ENCODE measurements around the gene DYNC2H1.

Gene DYNC2H1

DNA sequence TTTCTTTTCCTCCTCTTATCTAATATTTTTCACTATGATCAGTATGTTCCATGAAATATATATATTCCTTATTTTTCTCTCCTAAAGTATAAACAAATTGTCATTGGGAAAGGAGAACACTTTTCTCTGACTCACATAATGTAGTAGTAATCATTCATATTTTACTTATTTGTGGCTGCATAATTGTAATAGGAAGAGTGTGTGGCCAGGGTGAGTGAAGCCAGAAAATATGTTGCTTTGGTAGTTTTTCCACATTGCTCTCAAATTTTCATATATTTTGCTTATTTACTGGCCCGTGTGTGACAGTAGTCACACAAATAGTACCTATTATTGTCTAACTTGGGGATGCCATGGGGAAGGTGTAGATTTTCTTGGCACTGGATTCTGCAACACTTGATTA lies 172.1 kb downstream of the DYNC2H1 start:
- DNase-seq = no peak

DNA sequence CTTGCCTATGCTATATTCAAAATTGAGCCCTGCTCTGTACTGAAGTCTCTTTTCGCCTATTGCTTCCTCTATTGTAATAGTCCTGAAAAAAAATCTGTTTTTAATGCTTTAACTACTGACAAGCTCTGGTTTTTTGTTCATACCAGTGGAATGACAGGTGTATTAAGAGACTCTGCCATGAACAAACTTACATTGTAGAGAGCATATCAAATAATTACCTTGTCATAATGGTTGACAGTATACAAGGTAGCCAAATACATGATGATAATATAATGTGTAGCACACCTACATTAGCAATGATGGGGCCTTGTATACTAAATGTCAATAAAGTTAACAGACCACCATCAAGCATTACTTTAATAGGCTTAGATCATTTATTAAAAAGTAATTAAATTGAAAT lies 175.0 kb downstream of the DYNC2H1 start:
- no peak for DNase-seq

DNA sequence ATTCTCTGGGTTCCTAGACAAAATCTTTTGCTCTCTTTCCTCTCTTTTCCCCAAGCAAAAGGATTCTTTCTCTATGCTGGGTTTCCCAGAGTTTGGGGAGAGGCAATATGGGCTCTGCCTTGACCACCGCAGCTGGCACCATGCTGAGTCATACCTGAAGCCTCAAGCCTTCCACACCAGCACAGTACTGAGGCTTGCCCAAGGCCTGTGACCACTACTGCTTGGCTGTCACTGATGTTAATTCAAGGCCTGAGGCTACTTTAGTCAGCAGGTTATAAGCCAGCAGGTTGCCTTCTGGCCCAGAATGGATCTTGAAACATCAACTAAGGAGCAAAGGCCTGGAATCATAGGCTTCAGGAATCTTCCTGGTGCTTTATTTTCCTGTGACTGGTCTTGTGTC lies 185.3 kb downstream of the DYNC2H1 start:
- no peak for DNase-seq

DNA sequence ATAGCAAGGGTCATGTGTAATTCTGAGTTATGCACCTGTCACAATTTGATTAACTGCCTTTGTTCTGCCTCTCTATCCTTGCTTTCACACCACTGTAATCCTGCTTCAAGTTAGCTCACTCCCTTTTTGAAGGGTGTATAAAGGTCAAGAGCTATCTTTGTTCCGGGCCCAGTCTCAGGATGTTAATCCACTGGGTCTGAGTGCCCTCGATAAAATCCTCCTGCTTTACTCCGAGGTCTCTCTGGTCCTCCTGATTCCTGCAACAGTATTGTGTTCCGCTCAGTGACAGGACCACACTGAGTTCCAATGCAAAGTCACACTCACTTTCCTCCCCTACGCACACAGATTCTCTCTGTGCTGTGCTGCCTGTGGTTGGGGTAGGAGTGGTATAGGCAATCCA lies 186.5 kb downstream of the DYNC2H1 start:
- DNase-seq = no peak

DNA sequence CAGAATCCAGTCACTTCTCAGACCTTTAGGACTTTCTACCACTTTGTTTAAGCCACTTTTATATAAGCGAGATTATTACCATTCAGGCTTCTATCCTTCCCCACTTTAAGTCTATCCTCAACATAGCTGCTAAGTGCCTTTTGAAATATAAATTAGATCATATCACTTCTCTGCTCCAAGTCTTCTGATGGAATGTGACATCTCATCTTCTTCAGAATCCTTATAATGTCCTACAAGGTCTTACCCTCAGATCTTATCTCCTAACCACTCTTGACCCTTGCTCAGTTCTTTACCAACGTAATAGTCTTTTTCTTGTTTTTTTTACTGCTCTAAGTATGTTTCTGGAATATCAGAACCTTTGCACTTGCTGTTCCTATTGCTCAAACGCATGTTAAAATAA lies 188.7 kb downstream of the DYNC2H1 start:
- DNase-seq = no peak

DNA sequence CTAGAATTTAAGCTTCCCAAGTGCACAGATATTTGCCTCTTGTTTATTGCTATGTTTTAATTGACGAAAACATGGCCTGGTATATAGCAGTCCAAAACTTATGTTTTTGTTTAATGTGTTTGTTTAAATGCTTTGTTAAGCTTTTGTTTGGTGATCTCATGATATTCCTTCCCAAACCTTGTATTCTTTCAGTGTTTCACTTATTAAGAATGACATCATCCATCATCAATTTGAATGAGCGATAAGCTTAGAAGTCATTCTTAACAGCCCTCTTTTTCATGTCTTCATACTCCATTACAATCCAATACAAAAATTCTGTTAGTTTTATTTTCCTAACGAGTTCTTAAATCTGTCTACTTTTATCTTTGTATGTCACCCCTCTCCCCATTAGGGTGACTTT lies 206.0 kb downstream of the DYNC2H1 start:
- no peak for DNase-seq

DNA sequence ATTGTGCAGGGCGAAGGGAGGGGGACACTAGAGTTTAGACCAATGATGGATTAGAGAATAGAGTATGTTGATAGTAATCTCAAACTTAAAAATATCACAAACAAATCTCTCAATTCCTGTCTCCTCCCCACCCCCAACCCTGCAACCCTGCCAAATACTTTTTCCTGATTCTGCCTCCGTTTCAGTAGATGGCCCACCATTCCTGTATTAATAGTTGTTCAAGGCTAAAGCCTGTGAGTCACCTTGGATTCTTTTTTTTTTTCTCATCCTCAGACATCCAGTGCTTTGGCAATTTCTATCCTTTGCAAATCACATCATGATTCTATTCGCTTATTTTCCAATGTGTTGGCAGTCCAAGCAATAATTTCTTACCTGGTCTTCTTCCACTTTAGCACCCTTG lies 207.9 kb downstream of the DYNC2H1 start:
- DNase-seq = no peak

DNA sequence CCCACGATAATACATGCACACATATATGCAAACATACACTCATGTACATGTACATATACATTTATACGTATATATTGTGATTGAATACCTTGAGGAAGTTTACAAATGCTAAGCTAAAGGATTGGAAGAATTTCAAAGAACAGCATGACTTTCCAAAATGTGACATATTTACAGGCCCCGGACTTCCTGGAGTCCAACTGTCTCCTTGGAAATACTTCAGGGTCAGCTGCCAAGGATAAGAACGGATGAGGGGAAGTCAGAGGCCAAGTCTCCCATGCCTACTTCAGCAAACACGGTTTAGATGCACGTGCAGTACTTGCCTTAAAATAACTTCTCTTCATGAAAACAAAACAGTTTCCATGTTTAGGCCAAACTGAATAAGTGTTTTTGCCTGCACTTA lies 213.6 kb downstream of the DYNC2H1 start:
- no peak for DNase-seq

DNA sequence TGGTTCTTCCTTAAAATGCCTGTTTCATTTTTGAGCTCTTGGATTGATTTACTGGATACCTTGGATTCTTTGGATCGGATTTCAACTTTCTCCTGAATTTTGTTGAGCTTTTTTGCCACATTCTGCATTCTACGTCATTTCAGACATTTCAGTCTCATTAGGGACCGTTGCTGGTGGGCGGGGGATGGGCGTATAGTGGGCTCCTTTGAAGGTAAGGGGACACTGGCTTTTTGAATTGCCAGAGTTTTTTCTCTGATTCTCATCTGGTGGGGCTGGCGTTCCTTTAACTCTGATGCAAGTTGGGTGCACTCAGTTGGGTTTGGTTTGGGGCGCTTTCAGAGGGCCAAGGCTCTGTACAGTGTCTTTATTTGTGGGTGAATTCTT lies 216.5 kb downstream of the DYNC2H1 start:
- no peak for DNase-seq

DNA sequence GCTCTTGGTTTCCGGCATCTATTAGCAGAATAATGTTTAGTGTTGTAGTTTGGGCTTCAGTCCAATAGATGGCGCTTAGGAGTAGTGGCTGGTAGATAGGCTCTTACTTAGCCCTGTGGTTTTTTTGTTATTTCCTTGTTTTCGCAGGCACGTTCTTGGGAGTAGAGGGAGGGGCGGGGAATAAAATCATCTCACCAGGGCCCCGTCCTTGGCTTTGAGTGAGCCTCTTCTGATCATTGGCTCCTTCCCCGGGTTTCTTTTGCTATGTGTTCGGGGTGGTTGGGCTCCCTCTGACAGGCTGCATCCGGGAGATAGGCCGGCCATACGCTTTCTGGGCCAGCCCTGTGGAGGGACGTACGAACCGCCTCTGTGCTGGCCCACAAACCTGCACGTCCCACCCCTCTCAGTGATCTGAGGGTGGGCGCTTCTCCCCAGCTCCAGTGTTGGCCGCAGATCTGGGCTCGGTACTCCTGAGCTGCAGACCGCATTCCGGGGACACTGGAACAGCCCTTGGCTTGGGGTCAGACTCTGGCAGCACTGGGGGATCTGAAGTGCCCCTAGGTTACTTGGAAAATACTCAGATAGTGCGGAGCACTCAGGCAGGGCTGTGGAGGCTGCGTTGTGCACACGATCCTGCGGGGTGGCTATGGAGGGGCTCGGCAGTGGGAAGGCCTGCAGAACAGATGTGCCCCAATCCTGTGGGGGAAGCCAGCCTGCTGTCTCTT lies 217.0 kb downstream of the DYNC2H1 start:
- no peak for DNase-seq

DNA sequence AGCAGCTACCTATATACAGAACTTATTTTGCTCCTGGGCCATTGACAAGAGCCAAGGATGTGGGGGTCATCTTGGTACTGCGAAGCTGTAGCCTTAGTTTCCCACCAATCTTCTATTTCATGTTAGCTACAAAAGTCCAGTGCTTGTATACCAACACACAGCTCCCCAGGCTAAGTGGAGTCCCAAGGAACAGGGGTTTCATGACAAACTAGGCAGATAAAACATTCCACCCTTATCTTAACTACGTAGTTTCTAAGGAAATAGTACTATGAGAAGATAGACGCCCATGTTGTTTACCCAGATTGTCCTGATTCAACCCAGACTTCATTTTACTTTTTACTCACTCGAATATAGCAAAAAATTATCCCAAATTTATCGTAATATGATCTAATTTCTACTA lies 218.5 kb downstream of the DYNC2H1 start:
- DNase-seq = no peak

DNA sequence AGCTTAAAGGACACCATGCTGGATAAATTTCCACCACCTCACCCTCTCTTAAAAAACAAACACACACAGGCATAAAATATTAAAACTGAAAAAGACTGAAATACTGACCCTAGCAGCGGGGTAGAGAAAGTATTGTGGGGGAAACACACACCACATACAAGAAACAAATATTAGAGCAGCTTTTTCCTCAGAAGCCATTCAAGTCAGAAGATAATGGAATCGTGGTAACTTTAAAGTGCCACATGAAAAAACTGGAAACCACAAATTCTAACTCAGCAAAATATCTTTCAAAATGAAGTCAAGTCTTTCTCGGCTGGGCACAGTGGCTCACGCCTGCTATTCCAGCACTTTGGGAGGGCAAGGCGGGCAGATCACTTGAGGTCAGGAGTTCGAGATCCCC lies 223.2 kb downstream of the DYNC2H1 start:
- no peak for DNase-seq

DNA sequence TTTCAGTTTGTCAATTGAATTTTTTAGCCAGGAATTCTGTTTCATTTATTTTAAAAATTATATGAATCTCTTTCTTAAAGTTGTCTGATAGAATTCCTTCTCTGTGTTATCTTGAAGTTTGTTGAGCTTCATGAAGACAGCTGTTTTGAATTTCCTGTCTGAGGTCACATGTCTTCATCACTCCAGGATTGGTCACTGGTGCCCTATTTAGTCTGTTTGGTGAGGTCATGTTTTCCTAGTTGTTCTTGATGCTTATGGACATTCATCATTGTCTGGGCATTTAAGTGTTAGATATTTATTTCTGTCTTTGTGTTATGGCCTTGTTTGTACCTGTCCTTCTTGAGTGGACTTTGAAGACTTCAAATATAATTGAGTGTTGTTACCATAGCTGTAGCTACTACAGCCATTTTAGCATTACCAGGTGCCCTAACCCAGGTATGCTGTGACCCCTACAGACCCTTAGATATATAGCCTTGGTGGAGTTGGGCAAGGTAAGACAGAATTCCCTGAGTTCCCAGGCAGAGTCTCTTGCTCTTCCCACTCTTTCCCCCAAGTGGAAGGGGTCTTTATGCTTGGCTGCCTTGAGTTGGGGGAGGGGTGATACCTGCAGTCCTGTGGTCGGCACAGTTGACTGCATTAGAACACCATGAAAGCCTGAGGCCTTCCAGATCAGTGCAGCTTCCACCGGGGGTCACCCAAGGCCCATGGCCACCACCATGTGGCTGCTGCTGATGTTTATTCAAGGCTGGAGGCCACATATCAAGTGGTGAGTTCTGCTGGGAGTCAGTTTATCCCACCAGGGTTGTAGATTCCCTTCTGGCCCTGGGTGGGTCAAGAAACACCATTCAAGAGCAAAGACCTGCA lies 229.6 kb downstream of the DYNC2H1 start:
- no peak for DNase-seq

DNA sequence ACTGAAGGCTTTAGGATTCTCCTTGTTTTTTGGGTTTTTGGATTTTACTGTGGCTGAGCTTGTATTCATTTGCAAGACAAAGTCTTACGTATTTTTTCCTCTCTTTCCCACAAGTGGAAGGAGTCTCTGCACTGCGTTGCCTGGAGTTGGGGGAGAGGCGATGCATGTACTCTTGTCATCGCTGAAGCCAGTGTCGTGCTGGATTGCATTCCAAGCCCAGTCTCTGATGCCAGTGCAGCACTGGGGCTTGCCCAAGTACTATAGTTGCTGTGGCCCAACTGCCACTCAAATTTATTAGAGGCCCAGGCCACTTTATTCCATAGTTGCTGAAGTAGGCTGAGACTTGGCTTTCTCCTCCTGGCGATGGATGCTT lies 230.2 kb downstream of the DYNC2H1 start:
- DNase-seq = no peak

DNA sequence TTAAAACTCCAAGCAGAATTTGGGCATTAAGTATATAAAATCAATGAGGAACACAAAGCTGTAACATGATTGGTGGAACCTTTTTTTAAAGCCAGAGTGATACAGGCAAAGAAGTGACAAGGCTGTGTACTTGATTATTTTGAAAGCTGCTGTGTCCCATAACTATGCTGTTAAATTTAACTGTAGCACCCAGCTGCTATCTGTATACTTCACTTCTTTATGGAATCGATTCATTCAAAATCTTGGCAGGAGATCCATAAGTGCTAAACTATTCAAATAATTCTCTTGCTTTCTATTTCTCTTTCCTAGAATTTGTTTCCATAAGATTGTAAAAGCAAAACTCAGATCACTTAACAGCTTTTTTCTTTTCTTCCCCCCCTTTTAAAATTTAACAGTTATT lies 231.7 kb downstream of the DYNC2H1 start:
- DNase-seq = no peak

DNA sequence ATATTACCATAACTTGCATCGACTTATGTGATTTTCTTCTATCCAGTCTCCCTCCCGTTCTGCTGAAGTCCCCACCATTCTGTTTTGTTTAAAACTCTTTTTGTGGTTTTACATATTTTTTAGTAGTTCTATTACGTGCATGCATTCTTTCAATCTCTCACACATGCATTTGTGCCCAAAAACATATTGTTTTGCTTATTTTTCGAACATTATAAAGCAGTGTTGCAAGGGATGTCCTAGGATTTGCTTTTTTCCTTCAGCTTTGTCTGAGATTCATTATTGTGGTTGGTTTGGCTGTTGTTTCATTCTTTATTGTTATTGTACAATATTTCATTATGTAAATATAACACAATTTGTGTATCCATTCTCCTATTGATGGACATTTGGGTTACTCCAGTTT lies 235.7 kb downstream of the DYNC2H1 start:
- DNase-seq = no peak

DNA sequence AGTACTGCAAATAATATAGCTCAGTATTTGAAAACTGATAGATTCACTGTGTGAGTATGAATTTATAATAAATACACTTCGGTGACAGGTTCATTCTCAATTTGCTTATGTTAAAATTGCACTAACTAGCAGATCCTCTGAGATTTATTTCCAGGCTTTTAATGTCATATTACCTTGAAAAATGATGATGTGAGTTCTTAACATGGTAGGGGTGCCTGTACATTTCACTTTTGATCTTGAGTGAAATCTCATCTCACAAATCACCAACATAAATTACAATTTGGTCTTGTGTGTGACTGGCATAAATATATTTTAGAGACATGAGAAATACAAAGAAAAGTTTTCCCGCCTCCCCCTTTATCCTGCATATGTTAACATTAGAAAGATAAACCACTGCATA lies 240.4 kb downstream of the DYNC2H1 start:
- no peak for DNase-seq

DNA sequence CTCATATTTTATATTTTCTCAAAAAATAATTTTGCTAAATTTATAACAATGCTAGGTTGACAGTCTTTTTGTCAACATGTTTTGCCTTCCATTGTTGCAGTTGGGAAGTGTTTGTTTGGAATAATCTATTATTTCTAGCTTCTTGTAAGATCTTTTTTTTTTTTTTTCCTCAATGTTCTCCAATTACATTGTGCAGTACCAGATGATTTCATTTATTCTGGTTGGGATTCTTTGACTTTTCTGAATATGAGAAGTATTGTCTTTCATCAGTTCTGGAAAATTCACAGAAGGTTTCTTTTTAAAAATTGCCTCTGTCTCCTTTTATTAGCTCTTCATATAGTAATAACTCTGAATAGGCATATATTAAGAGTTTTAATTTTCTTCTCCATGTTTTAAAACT lies 245.4 kb downstream of the DYNC2H1 start:
- DNase-seq = no peak

DNA sequence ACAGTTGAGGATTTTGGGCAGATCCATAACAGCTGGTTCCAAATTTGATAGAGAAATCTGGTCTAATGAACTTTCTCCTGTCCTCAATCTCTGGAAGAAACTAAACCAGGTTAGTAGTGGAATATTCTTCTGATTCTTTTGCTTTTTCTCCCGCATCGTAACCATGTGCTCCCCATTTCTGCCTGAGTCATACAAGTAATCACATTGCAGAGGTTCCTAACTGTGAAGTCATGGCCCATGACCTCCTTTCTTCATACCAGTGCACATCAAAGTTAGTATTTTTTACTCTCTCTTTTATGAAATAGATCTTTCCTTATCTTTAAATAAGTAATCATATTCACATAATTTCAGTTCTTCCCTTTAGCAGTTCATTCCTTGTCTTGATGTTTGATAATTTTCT lies 249.0 kb downstream of the DYNC2H1 start:
- DNase-seq = no peak

DNA sequence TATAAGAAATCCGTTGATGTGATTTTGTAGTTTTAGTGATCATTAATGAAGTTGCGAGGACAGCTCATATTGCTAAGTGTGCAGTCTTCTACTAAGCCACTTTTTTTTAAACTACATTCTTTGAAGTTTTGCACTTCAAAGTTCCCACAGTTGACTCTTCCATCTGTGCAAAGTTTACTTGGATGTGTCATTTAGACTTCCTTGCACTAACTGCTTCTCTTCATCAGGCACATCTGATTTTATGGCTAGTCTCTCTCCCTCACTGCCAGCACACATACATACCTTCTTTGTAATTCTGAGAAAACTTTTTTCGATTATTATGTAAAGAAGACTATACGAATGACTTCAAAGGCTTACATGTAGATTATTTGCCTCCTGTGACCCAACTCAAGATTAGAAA lies 250.0 kb downstream of the DYNC2H1 start:
- DNase-seq = no peak

DNA sequence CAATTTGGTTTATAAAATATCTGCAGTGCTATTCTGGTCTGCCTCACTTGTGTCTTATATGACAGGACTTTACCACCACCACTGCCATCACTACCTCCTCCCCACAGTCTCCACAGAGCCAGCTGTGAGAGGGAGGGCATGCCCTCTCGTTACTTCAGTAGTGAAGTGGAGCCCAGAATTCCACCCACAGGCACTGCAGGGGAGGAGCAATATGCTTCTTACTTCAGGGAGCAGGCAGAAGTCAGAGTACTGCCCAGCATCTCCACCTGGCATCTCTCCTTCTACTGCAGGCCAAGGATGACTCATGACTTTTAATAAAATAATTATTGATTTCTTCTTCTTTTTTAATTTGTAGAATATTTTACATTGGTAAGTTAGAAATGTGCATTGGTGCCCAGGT lies 255.5 kb downstream of the DYNC2H1 start:
- no peak for DNase-seq

DNA sequence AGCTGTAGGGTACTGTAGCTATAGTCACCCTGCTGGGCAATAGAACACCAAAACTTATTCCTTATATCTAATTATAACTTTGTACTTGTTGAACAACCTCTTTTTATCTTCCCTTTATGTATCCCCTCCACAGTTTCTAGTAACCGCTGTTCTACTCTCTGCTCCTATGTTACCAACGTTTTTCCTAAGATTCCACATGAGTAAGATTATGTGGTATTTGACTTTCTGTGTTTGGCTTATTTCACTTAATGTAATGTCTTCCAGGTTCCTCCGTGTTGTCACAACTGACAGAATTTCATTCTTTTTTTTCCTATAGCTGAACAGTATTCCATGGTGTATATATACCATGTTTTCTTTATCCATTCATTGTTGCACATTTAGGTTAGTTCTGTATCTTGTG lies 258.4 kb downstream of the DYNC2H1 start:
- no peak for DNase-seq

DNA sequence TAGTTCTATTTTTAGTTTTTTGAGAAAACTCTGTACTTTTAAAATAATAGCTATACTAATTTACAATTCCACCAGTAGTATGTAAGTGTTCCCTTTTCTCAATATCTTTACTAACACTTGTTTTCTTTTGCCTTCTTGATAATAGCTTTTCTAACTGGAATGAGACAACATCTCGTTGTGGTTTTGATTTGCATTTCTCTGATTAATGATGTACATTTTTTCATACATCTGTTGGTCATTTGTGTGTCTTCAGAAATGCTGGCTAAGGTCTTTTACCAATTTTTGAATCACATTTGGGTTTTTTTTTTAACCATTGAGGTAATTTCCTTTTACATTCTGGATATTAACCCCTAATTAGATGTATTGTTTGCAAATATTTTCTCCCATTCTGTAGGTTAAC lies 258.9 kb downstream of the DYNC2H1 start:
- DNase-seq = no peak

DNA sequence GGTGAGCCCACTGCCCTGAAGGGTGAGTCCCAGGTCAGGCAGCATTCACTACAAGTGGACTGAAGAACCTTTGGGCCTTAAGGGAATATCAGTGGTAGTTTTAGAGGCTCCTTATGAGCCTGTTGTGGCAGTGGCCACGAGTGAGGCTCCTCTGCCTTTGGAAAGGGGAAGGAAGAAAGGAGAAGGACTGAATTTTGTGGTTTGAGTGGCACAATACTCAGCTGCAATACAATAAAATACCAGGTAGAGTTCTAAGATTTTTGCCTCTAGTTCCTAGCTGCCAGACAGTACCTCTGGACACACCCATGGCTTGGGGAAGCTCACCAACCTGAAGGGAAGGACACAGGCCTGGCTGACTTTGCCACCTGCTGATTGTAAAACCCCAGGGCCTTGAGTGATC lies 260.9 kb downstream of the DYNC2H1 start:
- DNase-seq = no peak

DNA sequence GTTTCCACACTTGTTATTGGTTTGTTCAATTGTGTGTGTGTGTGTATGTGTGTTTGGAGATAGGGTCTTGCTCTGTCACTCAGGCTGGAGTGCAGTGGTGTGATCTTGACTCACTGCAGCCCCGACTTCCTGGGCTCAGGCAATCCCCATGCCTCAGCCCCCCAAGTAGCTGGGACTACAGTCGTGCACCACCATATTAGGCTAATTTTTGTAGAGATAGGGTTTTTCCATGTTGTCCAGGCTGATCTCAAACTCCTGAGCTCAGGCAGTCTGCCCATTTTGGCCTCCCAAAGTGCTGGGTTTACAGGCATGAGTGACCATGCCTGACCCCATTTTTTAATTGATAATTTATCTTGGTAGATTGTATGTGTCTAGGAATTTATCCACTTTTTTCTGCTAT lies 263.7 kb downstream of the DYNC2H1 start:
- no peak for DNase-seq
